ENCODE data around the gene ARHGAP15. TPM values are rescaled to one million over a fixed set of nuclear protein-coding genes. Genes with fewer than 3 reads are reported as not detected.

The ARHGAP15 gene
- total RNA-seq, 1 experiment from 2014 or later, result 0.42 TPM

DNA sequence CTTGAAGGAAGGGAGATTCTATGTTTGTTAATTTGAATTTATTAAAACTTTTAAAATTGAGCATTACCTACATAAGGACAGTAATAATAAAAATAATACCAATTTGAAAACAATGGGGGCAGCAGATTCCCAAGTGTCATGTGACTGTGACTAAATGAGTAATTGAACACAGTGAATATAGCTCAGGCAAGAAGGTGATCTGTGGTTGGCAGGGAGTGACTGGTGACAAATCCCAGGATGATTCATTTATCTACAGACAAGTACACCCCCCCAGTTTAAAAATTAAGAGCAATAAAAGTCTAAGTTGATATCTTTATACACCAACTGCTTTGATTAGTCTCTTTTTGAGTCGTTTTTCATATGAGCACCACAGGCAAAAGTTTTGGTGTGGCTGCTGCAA, 299.5 kb downstream of the ARHGAP15 start:
- H3K4me3 ChIP-seq (replicated peaks in 1 of 2; ENCODE audit: low read depth in 1 of 2, low read length in 2 of 2), result no peak overlapping the region
- H4K20me1 ChIP-seq (ENCODE audit: insufficient read depth), result no peaks in the 10 kb centered on the region; the same call in 1 of the 2 replicates
- ChIA-PET RAD21 (ENCODE audit: low non-redundant PET in 1 of 2, low total read pairs in 2 of 2, uncharacterized antibody in 2 of 2, unreplicated experiment in 2 of 2) (no interaction called here), POLR2A (no interaction called here), CTCF (no interaction called here)
- intact Hi-C loops (cut with micrococcal nuclease), result no loop called here
- DNase-seq (ENCODE audit: low read depth, low spot score) (no peak), ATAC-seq (no peak)
- H3K79me2 ChIP-seq (ENCODE audit: insufficient read depth, low read length), result no peaks in the 10 kb centered on the region
- BruUV-seq (replicated peaks), result no TSS peak
- no peak overlapping the region for H3K4me2 ChIP-seq (ENCODE audit: low read length)
- no peak overlapping the region for H3K9ac ChIP-seq (ENCODE audit: low read length)
- H3K36me3 ChIP-seq (ENCODE audit: control insufficient read depth in 1 of 2, insufficient read depth in 2 of 2, low read length in 2 of 2), result no peaks in the 10 kb centered on the region
- H2AFZ ChIP-seq (ENCODE audit: low read depth, low read length, poor library complexity, severe bottlenecking), result no peak overlapping the region
- no peak for TF ChIP-seq ZFX (IDR thresholded peaks at IDR 0.05)
- TF ChIP-seq RAD21 (IDR thresholded peaks at IDR 0.05; ENCODE audit: low read depth), result no peak
- TF ChIP-seq, protein P1, sequence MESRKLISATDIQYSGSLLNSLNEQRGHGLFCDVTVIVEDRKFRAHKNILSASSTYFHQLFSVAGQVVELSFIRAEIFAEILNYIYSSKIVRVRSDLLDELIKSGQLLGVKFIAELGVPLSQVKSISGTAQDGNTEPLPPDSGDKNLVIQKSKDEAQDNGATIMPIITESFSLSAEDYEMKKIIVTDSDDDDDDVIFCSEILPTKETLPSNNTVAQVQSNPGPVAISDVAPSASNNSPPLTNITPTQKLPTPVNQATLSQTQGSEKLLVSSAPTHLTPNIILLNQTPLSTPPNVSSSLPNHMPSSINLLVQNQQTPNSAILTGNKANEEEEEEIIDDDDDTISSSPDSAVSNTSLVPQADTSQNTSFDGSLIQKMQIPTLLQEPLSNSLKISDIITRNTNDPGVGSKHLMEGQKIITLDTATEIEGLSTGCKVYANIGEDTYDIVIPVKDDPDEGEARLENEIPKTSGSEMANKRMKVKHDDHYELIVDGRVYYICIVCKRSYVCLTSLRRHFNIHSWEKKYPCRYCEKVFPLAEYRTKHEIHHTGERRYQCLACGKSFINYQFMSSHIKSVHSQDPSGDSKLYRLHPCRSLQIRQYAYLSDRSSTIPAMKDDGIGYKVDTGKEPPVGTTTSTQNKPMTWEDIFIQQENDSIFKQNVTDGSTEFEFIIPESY (IDR thresholded peaks at IDR 0.05; ENCODE audit: extremely low read depth, insufficient replicate concordance, low read length), result no peak
- TF ChIP-seq EZH2phosphoT487 (IDR thresholded peaks at IDR 0.05; ENCODE audit: borderline replicate concordance), result no peak
- no peak for TF ChIP-seq POLR2AphosphoS5 (IDR thresholded peaks at IDR 0.05; ENCODE audit: low read depth, low read length)
- TF ChIP-seq, protein P2, sequence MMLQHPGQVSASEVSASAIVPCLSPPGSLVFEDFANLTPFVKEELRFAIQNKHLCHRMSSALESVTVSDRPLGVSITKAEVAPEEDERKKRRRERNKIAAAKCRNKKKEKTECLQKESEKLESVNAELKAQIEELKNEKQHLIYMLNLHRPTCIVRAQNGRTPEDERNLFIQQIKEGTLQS (IDR thresholded peaks at IDR 0.05), result no peak
- TF ChIP-seq JUND (IDR thresholded peaks at IDR 0.05), result no peak
- no peak for TF ChIP-seq EGR1 (IDR thresholded peaks at IDR 0.05; ENCODE audit: low read depth)
- no peak for TF ChIP-seq POLR2A (IDR thresholded peaks at IDR 0.05; ENCODE audit: borderline replicate concordance, extremely low read depth, insufficient read depth, insufficient read length)
- no peak for TF ChIP-seq SRF (IDR thresholded peaks at IDR 0.05; ENCODE audit: low read depth)
- no peak for TF ChIP-seq FOSL1 (IDR thresholded peaks at IDR 0.05; ENCODE audit: low read depth)
- TF ChIP-seq, protein P3, sequence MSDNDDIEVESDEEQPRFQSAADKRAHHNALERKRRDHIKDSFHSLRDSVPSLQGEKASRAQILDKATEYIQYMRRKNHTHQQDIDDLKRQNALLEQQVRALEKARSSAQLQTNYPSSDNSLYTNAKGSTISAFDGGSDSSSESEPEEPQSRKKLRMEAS (IDR thresholded peaks at IDR 0.05), result no peak
- no peak for TF ChIP-seq ZNF274 (IDR thresholded peaks at IDR 0.05; ENCODE audit: low read depth, low read length)
- no peak for TF ChIP-seq SP1 (IDR thresholded peaks at IDR 0.05; ENCODE audit: low read depth)
- TF ChIP-seq EZH2 (IDR thresholded peaks at IDR 0.05), result no peak
- TF ChIP-seq ELF1 (IDR thresholded peaks at IDR 0.05; ENCODE audit: borderline replicate concordance, low read depth), result no peak
- no peaks in the 10 kb centered on the region for H3K4me1 ChIP-seq (ENCODE audit: control insufficient read depth in 1 of 2, insufficient read depth in 2 of 2, low read length in 2 of 2)
- H3K27ac ChIP-seq (ENCODE audit: low read depth, low read length), result no peak overlapping the region
- H3K9me3 ChIP-seq (ENCODE audit: control insufficient read depth in 1 of 2, insufficient read depth in 1 of 2, low read depth in 1 of 2, low read length in 2 of 2), result no peaks in the 10 kb centered on the region
- H3K27me3 ChIP-seq (ENCODE audit: insufficient read depth, low read length), result peaks cover 21% of the 10 kb centered on the region; the same call in 1 of the 2 replicates
- H3K9me2 ChIP-seq (ENCODE audit: insufficient read depth), result no peaks in the 10 kb centered on the region
